PC-3 (cell line): ENCODE results near the gene PRKAG3.

Experiments
- CTCF ChIP-seq: fragments of 300-600 bp; sonication (generic); conservative IDR thresholded peaks from 2 replicates; pipeline ENCODE4 v1.5.1; 2017; ENCODE audit warnings: antibody characterized with exemption, low read depth, mild to moderate bottlenecking, low read length
- EZH2 ChIP-seq: fragments of 300-600 bp; sonication (generic); IDR thresholded peaks from one replicate; pipeline ENCODE4 v1.6.1; 2017; ENCODE audit warnings: antibody characterized with exemption, mild to moderate bottlenecking, low read length; ENCODE audit not compliant: unreplicated experiment
- EZH2phosphoT487 ChIP-seq: fragments of 300-600 bp; sonication (generic); IDR thresholded peaks from 2 replicates; pipeline ENCODE4 v1.6.1; 2018; ENCODE audit warnings: mild to moderate bottlenecking, antibody characterized with exemption, low read length, borderline replicate concordance

- TF ChIP-seq CTCF (no peak), EZH2phosphoT487 (no peak), EZH2 (no peak)
Measured at GRCh38 chr2:218785103-218785502, 46.5 kb downstream of the PRKAG3 start.
